HG03103 (cell line): ENCODE data around the gene THAP12.
A peak's percentile ranks its signal among the peaks of the same experiment; 100 is the strongest.
"Not testable (repeated sequence)": the region's sequence is repeated elsewhere in the genome, so short reads cannot be mapped to it uniquely, and the experiment has no call there.

ENCODE experiments used
- ATAC-seq: cut with Tn5 transposase; IDR thresholded peaks from one replicate; pipeline ENCODE4 v1.9.1; 2021; ENCODE audit warnings: low read depth; ENCODE audit not compliant: unreplicated experiment

Gene THAP12, protein sequence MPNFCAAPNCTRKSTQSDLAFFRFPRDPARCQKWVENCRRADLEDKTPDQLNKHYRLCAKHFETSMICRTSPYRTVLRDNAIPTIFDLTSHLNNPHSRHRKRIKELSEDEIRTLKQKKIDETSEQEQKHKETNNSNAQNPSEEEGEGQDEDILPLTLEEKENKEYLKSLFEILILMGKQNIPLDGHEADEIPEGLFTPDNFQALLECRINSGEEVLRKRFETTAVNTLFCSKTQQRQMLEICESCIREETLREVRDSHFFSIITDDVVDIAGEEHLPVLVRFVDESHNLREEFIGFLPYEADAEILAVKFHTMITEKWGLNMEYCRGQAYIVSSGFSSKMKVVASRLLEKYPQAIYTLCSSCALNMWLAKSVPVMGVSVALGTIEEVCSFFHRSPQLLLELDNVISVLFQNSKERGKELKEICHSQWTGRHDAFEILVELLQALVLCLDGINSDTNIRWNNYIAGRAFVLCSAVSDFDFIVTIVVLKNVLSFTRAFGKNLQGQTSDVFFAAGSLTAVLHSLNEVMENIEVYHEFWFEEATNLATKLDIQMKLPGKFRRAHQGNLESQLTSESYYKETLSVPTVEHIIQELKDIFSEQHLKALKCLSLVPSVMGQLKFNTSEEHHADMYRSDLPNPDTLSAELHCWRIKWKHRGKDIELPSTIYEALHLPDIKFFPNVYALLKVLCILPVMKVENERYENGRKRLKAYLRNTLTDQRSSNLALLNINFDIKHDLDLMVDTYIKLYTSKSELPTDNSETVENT

DNA sequence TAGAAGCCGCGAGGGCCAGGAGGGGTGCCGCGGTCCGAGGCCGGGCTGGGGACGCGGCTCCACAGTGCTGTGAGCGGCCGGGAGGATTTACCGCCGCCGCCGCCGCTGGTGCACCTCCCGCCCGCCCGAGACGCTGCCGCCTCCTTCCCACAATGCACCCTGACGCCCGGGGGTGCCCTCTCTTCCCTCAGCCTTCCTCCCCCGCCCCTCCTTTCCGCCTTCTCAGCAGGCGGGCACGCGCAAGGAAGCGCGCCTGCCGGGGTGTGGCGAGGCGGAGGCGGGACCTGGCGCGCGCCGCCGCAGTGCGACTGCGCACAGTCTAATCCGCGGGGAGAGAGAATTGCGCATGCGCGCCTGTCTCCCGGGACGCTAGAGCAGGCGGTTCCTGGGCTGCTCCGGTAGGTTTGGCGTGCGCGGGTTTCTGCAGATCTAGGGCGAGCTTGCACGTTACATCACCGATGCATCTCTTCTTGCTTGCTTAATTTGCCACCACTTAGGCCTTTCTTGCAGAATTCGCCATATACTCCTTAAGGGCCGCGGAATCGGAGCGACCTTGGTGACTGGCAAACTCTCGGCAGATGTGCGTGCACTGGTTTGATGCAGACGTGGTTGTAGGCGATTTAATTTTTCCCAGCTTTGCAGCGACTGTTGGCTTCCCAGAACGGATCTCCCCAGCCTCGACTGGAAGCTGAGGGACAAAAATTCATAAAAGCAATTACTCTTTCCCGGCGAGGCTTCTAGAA, at the start of gene THAP12, which contains the start of gene GVQW3:
TSS of gene THAP12 (minus strand) at position 156 of the 743 bp plus-strand sequence. CDS start 296 bp downstream, outside the sequence.
TSS of gene GVQW3 (plus strand) at position 347 of the 743 bp plus-strand sequence. CDS start 506 bp downstream, outside the sequence.
- peak; percentile 75 for ATAC-seq

DNA sequence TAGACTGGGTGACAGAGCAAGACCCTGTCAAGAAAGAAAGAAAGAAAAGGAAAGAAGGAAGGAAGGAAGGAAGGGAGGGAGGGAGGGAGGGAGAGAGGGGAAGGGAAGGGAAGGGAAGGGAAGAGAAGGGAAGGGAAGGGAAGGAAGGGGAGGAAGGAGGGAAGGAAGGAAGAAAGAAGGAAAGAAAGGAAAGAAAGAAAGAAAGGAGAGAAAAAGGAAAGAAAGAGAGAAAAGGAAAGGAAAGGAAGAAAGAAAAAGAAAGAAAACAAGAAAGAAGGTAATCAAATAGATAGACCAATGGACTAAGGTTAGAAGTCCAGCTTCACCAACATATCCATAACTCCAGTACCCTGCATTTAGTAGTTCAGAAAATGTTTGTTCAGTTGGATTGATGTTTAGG, 45.7 kb upstream of the THAP12 start:
- ATAC-seq = no peak

DNA sequence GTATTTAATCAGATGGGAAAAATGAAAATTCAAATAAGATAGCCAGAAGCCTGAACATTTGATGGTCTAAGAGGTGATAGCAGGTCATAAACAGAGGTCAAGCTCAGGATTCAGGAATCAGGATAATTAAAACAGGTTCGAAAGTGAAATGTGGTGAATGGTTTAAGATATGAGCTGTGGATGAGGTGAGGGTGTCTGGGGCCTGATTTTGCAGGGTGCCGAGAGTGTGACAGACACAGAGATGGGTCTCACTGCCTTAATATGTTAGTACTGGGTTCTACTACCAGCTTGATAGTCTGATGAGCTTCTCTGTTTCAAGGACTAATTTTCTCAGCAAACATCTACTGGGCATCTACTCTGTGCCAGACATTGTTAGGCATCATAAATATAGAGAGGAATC, 44.0 kb upstream of the THAP12 start:
- no peak for ATAC-seq

DNA sequence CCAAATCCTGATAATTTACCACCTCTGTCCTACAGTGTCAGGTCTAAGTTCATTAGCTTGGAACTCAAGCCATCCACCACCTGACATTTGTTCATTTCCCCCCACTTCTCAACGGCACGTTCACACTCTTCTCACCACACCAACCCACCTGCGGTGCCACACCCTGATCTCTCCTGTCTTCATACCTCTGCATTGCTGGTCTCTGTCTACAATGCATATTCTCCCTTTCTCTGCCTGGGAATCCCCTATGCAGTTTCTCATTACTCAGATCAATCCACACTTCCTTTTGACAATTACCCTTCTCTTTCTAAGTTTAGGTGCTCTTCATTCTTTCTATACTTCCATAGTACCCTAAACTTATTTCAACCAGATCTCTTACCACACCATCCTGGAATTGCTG, 43.4 kb upstream of the THAP12 start:
- ATAC-seq = no peak

DNA sequence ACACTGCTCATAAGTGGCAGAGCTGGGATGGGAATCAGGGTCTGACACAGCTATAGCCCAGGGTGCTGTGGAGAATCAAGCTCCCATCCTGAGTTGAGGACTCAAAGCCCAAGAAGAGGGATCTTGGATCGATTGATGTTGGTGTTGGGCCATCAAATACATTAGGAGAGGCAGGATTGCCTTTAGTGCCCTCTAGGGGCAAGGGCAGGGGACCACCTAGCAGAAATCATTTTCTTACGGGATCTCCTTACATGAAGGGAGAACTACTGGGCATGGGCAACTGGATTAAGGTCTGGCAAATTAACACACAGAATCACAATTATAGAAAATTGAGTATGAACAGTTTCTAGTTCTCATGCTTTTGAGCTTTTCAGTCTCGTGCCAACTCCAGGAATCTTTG, 39.0 kb upstream of the THAP12 start:
- ATAC-seq = no peak

DNA sequence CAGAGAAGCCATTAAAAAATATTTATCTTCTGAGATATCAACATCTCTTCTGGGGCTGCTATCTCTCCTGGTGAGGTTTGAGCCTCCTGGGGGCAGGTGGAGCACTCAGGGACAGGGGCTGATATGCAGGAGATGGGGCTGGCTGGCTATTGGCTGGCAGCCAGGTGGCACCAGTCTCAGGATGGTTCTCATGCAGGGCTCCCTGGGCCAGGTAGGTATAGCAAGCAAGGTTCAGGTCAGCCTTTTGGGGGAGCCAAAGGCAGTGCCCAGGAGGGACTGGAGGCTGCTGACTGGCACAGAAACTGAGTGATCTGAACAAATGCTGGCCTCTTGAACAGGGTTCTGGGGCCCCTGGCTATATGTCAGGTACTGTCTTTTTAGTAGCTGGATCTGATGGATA, 34.1 kb upstream of the THAP12 start:
- ATAC-seq = no peak

DNA sequence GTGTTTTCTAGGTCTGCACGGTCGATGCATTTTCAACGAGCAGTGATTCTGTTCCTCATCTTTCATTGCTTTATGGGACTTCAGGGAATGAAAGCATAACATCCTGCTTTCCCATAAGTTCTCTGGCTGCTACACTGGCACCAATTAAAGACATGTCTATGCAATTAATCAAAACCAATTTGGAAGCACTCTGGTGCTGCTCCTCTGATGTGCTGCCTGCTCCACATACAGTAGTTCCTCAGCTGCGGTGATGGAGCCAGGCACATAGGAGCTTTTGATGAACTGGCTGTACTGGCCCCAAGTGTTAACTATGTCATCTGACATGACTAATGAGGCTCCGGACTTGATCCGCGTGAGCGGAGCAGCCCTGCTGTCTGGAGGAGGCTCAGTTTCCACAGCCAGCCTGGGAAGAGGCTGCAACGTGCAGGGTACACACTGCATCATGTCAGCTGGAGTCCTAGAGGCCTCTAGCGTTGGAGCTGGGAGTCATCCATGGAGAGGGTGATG, 30.0 kb upstream of the THAP12 start:
- ATAC-seq = no peak

DNA sequence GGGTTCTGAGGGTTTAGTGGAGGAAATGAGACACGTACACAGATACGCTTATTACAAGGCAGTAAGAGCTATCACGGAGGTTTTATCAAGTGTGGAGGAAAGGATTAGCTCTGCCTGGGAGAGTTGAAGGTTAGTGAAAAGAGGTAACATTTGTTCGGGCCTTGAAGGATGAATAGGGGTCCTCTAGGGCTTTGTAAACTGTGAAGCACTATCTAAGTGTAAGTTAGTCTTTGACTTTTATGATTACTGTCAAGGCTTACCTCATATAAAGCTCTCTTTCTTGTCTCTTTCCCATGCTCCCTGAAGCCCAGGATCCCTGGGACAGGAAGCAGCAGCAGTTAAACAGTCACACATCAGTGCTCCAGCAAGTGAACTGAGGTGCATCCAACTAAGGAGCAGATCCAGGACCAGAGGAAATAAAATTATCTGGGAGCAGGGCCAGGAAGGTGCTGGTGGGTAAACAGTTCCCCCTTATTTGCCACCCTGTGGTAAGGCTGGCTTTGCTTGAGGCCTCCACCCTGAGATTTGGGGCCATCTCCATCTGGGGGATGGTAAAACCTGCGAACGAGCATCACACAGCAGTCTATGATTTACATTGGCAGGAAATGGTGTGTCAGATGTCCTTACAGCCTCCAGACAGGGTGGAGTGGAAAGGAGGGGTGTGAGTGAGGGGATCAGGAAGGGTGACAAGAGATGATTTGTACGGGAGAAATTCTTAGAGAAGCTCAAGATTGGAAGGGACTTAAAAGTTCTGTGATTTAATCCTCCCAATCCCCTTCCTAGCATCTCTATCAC, 27.4 kb upstream of the THAP12 start:
- ATAC-seq = no peak

DNA sequence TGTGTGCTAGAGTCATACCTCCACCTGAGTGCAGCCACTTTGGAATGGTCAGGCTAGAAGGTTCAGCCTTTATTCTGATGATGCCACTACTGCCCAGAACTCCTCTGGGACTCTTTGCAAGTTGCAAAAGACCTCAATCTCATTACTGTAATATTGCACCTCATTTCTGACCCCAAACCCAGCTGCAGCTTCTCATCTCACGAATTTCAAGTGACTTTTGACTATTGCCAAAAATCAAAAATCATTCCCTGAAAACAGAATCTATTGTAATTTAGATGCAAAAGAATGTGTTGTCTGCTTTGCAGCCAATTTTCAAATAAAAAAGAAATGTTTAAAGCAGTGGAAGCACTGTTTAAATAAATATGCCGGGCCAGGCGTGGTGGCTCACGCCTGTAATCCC, 25.4 kb upstream of the THAP12 start:
- ATAC-seq = no peak

DNA sequence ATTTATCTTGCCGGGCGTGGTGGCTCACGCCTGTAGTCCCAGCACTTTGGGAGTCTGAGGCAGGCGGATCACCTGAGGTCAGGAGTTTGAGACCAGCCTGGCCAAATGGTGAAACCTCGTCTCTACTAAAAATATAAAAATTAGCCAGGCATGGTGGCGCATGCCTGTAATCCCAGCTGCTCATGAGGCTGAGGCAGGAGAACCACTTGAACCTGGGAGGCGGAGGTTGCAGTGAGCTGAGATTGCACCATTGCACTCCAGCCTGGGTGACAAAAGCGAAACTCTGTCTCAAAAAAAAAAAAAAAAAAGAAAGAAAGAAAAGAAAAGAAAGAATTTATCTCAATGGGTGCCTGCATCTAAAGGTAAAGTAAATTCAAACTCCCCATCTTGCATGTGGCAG, 20.6 kb upstream of the THAP12 start:
- not testable (repeated sequence) for ATAC-seq

DNA sequence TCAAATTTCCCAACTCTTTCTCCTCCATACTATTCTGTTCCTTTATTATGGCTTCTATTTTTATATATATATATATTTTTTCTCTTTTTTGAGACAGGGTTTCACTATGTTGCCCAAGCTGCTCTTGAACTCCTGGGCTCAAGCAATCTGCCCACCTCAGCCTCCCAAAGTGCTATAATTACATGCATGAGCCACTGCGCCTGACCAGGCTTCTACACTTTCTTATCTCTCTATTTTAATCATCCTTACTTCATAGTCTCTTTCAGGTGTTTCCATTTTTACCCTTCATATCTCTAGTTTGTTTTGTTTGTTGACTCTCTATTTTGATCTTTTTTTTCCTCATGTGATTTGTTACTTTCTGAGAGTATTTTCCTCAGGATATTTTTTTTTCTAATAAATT, 20.0 kb upstream of the THAP12 start:
- no peak for ATAC-seq

DNA sequence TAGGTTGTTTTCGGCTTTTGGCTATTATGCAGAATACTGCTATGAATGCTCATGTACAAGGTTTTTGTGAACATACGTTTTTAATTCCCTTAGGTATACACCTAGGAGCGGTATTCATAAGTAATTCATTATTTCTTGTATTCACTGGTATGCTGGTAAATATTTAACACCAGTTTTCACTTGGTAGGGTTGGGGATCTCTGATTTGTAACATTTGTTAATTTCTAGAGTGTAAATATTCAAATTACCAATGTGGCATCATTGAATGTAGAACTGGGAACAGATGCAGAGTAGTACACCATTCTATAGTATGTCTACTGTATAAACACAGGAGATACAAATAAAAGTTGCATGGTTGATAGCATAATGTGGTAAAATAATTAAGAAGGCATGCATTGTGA, 16.5 kb upstream of the THAP12 start:
- no peak for ATAC-seq

DNA sequence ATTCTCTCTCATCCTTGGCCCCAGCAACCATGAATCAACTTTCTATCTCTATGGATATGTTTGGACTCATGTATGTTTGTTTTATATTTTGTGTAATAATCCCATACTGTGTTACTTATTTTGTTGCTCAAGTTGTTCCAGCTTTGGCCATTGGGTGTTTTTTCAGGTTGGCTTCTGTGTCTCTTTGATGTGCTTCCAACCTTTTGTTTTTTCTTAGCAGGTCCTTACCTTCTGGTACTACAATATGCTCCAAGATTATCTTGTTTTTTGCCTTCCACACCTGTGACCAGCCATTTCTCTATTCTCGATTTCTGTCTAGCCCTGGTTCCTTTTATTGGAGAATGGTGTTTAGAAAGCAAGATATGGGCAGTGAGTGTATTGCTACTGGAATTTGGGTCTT, 14.4 kb upstream of the THAP12 start:
- ATAC-seq = no peak

DNA sequence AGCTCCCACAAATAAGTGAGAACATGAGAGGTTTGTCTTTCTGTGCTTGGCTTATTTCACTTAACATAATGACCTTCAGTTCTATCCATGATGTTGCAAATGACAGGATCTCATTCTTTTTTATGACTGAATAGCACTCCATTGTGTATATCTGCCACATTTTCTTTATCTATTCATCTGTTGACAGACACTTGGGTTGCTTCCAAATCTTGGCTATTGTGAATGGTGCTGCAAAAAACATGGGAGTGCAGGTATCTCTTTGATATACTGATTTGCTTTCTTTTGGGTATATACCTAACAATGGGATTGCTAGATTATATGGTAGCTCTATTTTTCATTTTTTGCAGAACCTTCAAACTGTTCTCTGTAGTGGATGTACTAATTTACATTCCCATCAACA, 13.5 kb upstream of the THAP12 start:
- no peak for ATAC-seq

DNA sequence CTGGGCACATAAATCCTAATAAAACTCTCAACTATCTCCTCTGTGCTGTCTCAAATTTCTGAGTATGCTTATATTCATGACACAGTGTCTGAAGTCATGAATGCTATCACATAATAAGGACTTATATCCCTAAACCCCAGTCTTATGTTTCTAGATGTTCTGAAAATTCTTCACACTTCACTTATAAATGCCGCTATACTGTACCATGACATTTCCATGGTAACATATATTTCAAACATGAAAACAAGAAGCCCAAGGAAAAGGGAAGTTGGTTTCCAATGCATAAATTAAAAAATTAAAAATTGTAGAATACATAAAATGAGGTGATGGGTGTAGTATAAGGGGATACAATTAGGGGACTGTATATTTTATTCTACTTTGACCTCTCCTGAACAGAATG, 11.9 kb upstream of the THAP12 start:
- ATAC-seq = no peak

DNA sequence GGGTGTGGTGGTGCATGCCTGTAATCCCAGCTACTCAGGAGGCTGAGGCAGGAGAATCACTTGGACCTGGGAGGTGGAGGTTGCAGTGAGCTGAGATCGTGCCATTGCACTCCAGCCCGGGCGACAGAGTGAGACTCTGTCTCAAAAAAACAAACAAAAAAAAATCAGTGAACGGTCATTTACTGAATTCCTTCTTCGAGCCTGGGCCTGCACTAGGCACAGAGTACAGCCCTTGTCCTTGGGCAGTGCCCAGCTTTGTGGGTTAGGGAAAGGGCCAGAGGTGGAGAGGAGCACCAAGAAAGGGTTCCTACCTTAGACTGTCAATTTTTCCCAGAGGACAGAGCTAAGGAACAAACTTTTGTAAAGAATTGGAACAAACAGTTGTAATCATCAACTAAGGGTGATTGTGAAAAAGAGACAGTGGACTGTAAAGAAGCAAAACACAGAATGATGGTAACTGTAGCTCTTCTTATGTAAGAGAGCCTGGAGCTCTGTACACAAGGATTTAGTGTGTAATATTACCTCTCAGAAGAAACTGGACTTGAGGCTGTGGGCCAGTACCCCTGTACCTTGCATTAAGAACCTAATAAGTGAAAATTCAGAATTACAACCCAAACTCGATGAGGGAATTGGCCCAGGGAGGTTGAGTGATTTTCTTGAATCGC, 11.0 kb upstream of the THAP12 start:
- ATAC-seq = no peak

DNA sequence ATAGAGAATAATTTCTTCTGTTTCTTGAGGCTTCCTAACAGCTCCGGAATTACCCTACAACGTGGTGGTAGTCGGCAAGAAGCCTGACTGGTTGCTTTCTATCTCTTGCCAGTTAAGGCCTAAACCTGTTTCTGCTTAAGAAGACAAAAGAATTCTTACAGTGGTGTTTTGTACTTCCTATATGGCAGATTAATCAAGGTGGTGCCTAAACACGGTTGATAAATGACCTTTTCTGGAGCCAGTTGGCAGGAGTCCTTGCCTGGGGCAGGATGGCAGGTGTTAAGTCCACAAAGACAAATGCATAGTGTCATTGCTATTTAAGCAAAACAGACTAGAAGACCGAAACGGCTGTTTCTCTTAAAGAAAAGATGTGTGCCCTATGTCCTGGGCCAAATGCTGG, 10.1 kb upstream of the THAP12 start:
- no peak for ATAC-seq

DNA sequence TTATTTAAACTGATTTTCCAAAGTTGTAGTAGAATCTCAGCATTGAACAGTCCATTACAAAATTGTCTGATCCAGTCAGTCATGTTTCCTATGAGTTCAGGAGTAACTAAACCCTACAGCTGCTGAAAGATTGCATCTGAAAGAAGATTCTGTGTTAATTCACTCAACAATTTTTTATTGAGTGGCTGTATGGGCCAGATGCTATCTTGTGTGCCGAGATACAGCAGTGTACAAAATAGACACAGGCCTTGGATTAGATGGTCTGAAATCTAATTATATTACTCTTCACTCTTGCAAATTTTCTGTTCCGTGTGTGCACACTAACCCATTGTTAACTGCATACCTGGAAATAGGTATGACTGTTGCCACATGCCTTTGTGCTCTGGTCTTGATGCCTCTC, 7.5 kb upstream of the THAP12 start:
- no peak for ATAC-seq

DNA sequence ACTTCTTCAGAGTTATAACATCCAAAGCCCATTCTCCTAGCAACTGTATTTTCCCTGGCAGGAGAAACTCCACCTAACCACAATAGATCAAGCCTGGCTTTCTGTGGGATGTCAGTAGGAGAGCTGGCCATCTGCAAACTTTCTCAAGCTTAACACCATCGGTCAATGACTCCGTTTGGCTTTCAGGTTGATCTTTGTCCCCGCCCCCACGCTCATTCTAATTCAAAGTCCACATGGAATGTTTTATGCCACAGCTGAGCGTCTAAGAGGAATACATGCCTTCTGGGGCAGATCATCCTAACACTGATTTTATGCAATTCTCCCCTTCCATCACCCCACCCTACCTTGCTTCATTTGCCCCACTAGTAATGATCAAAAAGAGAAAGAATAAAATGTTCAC, 5.0 kb upstream of the THAP12 start:
- no peak for ATAC-seq

DNA sequence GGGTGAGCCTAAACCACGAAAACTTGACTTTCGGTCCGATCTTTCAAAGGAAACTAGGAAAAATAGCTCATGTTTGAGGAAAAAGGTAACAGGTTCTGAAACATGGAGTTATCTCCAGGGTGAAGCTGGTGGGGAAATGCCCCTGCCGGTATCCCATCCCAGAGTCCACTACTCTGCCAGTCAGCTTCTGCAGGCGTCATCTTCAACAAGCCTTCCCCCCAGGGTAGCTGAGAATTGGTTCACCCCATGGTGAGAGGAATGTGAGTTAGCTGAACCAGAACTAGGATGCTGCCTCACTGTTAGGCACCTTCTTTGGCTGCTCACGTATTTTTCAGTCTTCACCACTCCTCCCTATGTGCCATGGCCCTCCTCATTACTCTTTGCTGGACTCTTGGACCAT, 1.3 kb upstream of the THAP12 start:
- ATAC-seq = no peak
